NCI-H1105 treated with DMSO at 0.1 percent for 48 hours (cell line): Measurements from ENCODE around the gene MKNK1.
"Not testable (repeated sequence)": the region's sequence is repeated elsewhere in the genome, so short reads cannot be mapped to it uniquely, and the experiment has no call there.

Experiments
- DNase-seq: peaks from one replicate; lab custom pipeline; 2025; lab: John Stamatoyannopoulos, UW

The MKNK1 gene

DNA sequence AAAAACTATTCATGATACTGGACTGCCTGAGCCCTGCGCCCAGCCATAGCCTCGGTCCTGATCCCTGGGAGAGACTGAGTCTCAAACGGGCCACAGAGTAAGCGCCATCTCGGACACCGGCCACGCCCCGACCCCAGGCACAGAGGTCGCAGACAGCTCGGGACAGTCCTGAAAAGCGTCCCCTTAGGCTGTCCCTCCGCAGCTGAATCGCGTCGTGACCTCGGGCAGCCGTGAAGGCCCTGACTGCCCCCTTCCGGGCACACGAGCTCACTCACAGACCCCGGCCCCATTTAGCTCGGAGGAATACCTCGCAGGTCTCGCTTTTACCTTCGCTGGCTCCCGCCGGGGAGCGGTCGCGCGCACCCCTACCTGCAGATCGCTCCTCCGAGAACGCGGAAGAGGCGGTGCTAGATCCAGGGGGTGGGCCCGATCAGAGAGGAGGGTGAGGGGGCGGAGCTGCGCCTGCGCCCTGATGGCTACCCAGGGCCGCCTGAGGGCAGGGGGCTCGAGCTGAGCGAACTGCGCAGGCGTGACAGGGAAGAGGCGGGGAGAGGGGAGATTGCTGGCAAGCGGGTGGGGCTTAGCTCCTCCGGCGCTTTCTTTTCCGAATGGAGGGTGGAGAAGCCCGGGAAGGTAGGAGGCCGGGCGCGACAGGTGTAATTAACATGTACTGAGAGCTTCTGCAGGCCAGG, at the start of gene MKNK1:
TSS of gene MKNK1 (minus strand) at position 411 of the 692 bp plus-strand sequence. CDS start 20,941 bp downstream, outside the sequence.
- no peak for DNase-seq

DNA sequence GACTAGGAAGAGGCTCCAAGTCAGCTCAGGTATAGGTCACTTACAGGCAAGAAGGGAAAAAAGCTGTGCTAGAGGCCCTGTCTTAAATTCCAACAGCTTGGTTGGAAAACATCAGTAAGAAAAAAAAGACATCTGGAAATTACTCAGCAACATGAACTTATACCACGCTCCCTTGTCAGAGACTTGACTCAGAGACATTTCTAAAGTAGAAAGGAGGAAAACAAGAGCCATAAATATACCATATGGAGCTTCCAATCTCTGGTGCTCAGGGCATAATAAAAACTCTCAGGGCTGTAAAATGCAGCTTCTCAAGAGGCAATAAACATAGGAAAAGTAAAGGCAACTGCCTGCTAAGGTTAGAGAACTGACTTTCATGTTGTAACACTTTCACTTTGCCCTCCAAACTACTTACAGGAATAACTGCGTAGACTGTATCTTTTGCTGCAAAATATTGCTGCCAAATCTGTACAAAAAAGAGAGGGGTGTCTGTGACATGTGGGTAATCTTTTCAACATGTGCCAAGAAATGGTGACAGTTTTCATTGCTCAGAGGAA, 49.4 kb upstream of the MKNK1 start:
- no peak for DNase-seq

DNA sequence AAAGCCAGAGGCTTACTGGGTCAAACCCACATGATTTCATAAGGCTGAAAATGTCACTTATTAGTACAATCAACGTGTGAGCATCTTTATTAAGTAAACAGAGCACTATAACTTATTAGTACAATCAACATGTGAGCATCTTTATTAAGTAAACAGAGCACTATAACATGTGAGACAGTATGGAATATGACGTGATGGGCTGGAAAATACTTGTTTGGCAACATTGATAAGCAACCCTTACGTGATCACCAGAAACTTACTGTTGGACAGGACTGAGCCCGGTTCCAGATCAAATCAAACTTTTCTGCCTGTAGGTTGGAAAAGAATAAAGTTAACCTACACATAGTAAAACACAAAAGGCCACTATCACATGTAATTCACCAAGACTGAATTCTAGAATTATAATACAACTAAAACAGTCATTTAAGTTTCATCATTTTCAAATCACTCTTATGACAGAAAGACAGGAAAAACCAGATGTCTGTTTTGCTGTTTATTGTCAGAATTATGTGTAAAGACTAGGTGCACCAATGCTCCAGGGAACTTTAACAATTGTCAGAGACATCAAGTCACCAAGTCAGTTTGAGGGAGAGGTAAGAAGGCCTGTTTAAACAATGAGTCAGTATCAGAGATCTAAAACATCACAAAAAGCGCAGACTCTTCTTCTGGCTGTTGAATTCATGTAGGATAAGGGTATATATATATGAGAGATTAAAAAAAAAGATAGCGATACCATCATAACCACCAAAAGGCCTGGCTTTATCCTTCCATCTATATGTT, 48.4 kb upstream of the MKNK1 start:
- DNase-seq = no peak

DNA sequence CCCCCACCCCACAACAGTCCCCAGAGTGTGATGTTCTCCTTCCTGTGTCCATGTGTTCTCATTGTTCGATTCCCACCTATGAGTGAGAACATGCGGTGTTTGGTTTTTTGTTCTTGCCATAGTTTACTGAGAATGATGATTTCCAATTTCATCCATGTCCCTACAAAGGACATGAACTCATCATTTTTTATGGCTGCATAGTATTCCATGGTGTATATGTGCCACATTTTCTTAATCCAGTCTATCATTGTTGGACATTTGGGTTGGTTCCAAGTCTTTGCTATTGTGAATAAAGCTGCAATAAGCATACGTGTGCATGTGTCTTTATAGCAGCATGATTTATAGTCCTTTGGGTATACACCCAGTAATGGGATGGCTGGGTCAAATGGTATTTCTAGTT, 47.1 kb upstream of the MKNK1 start:
- not testable (repeated sequence) for DNase-seq

DNA sequence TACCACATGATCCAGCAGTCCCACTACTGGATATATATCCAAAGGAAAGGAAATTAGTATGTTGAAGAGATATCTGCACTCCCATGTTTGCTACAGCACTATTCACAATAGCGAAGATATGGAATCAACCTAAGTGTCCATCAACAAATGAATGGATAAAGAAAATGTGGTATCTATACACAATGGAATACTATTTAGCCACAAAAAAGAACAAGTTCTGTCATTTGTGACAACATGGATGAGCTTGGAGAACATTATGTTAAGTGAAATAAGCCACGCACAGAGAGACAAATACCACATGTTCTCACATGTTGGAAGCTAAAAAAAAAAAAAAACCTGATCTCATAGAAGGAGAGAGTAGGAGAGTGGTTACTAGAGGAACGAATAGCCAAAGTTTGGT, 46.4 kb upstream of the MKNK1 start:
- DNase-seq = no peak

DNA sequence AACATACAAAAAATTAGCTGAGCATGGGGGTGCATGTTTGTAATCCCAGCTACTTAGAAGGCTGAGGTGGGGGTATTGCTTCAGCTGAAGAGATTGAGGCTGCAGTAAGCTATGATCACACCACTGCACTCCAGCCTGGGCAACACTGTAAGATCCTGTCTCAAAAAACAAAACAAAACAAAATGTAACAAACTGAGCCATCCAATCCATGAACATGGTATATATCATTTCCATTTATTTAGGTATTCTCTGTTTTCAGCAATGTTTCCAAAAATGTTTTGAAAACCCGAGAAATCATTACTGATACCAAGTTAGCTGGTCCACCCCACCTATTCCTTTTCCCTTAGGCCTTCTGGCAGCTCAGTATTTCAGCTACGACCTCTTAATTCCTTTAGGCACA, 45.7 kb upstream of the MKNK1 start:
- no peak for DNase-seq

DNA sequence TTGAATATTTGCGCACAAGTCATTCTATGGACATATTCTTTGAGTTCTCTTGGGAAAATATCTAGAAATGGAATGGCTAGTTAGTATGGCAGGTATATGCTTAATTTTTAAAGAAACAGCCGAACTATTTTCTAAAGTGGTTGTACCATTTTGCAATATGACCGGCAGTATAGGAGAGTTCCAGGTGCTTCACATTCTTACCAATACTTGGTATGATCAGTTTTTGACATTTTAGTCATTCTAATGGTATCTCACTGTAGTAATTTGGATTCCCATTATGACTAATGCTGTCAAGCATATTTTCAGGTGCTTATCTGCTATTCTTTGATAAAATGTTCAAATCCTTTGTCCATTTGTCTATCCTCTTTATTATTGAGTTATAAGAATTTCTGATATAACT, 43.5 kb upstream of the MKNK1 start:
- no peak for DNase-seq

DNA sequence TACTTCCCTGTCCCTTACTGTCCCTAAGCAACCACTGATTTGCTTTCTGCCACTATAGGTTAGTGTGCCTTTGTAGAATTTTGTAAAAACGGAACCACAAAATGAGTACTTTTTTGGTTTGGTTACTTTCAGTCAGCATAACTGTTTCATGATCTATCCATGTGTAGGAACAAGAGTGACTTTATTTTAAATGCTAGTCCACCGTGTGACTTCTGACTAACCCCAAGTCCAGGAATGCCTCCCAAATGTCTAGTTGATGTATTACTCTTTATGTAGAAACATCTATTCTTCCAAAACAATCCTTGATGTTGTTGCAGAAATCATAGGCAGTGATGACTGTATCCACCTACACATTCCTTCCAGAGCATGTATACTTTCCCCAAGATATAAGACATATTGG, 42.8 kb upstream of the MKNK1 start:
- DNase-seq = no peak

DNA sequence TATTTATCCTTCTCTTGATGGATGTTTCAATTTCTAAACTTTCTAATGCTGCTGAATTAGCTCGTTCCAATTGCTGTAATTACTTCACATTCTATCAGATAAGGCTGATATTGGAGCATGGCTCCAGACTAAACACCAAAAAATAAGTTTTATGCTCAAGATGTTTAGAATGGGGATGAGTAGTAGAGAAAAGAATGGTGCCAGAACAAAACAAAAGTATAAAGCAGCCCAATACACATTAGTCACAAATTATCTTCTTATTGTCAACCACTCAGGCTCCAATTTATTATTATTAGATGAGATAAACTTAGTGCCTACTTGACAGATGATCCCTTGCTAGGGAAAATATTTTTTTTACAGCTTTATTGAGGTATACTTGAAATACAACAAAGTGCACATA, 42.3 kb upstream of the MKNK1 start:
- no peak for DNase-seq

DNA sequence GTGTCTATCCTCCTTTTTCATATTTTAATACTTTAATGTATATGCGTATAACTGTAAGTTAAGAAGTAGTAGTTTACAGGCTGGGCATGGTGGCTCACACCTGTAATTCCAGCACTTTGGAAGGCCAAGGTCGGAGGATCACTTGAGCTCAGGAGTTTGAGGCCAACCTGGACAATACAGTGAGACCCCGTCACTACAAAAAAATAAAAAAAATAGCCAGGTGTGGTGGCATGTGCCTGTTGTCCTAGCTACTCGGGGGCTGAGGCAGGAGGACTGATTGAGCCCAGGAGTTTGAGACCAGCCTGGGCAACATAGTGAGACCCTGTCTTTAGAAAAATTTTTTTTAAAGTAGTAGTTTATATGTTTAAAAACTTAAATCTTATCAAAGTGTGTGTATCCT, 41.7 kb upstream of the MKNK1 start:
- DNase-seq = no peak

DNA sequence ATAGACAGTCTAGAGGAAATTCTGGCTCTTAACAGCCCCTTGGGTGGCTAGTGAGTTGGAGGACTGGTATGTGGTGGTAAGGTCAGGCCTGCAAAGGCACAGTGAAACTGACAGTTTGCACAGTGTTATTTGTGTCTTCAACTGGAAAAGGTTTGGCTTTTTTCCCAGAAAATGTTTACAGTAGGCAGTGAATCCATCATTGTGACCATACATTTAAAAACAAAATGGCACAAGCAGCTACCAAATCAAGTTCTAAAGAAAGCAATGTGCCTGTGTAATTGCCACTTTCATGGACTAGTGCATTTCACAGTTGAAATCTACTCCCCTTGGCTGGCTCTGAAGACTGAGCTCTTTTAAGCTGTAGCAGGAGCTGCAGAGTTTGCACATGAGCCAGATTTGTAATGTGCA, 39.3 kb upstream of the MKNK1 start:
- peak; percentile 98 for DNase-seq

DNA sequence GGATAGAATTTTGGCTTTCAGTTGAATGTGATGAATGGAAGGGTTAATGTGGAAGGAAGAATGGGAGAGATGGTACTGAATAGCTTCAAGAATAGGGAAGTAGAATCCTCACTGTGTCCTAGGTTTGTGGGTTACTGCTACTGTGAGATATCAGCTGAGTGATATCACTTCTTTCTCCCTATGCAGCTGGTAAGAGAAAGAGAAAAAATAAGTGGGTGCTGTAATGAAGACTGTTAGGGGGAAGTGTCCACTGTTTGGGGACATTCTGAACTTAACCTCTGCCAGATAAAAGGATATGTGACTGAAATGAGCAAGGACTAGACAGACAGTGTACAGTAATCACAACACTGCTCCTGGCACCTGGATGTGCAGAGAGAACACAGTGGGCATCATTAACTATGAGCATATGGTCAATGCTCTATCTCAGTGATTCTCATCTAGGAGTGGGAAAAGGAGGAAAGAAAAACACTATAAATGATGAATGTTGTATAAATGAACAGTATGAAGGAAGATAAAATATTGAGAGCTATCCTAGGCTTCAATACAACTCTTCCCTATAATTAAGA, 38.1 kb upstream of the MKNK1 start:
- DNase-seq = no peak

DNA sequence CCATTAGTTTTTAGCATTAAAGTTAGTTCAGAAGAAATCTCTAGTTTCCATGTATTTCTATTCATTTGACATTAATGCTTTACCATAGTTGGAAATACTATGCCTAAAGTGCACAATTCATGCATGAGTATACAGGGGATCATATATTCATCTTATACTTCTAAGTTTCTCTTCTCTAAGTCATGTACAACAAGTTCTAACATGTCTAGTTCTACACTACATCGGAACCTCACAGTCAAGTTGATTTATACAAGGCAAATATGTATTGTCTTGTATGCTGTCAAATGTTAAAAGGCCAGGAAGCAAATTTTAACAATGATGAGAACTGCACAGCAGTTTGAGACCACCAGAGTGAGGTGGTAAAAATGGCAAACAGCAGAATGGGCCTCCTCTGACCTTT, 35.5 kb upstream of the MKNK1 start:
- no peak for DNase-seq

DNA sequence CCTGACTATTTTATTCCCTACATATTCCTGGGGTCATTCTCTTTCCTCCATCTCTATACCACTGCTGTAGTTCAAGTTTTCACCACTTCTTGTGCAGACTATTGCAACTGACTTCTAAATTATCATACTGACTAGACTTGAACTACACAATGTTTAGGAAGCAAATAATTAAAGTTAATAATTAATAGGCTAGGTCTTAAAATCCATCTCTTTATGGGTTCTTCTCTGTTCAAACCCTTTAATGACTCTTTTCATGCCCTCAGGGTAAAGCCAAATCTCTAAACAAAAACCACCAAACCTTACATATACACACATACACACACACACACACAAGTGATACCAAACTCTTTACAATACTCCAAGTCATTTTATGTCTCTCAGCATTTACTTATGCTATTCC, 34.9 kb upstream of the MKNK1 start:
- no peak for DNase-seq

DNA sequence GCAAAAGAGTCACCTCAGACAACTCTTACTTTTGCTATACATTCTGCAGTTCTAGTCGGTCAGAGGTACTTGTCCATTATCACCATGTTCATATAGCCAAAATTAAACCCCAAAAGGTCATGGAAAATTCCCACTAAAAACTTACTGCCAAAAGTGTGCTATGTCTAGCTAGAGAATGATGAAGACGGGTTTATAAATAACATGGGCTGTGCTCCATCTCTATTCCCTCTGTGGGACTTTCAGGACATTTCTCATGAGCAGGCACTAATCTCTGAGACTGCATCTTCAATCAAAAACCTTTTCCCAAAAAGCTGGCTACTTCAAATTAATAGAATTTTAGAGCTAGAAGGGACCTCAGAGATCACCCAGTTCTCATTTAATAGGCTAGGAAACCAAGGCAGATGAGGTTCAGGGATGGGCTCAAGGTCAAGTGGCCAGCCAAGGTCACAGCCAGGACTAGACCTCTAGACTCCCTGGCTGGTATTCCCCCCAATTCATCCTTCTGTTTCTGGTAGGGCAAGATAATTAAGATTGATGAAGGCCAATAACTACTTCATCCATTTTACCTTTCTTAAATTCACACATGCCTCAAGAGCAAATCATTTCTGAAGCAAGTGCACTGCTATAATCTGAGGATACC, 33.5 kb upstream of the MKNK1 start:
- DNase-seq = no peak

DNA sequence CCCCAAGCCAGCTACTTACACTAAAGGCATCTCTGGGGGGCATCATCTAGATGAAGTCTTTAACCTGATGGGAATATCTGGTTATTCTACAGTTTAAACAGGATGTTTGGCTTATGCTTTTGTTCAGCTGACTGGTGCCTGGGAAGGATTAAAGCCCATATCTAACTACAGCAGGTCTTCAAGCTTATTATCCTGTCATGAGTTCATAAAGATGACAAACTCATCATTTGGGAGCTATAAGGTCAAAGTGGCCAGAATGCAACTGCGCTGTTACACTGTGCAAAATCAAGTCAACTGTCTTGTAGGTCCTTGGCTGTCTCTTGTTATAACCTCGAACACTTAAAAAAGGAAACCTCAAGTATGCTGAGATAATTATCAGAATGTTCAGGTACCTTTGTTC, 31.1 kb upstream of the MKNK1 start:
- DNase-seq = no peak

DNA sequence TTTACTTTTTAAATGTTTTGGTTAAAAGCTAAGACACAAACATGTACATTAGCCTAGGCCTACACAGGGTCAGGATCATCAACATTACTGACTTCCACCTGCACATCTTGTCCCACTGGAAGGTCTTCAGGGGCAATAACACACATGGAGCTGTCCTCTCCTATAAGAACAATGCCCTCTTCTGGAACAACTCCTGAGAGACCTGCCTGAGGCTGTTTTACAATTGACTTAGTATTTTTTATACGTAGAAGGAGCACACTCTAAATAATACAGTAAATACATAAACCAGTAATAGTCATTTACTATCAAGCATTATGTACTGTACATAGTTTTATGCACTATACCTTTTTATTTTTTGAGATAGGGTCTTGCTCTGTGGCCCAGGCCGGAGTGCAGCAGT, 26.7 kb upstream of the MKNK1 start:
- no peak for DNase-seq

DNA sequence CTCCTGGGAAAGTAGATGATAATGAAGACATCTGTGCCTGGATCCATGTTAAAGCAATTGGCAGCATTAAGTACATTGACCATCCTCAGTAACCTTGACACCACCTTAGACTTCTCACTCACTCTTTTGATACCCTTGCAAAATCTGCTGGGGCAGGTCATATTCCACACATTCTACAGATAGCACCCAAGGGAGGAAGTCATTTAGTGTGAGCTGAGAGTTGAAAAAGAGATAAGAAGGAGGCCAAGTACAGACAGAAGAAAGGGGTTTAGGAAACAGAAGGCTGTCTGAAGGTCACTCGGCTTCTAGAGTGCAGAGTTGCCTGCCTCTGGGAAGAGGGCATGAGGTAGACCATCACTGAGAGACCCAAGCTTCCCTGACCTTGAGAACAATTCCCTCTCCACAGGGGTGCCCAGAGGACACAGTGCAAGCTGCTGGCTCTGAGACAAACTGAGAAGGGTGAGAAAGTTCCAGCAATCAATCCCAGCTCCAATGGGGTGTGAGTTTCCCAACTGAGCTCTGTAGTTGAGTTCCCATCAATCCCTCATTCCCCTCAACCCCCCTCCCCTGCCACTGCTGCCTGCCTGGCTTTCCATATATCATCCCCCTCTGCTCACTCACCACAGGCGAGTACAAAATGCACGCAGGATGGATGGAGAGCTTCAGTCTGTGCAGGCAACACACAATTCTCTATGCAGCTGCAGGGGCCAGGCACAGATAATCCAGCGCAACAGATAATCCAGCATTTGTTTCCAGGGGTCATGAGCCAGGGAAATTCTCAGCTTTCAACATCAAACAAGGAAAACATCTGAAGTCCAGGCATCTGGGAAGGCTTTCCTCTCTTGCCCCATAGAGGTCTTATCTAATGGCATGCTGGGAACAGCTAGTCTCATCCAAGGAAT, 19.9 kb upstream of the MKNK1 start:
- DNase-seq = no peak

DNA sequence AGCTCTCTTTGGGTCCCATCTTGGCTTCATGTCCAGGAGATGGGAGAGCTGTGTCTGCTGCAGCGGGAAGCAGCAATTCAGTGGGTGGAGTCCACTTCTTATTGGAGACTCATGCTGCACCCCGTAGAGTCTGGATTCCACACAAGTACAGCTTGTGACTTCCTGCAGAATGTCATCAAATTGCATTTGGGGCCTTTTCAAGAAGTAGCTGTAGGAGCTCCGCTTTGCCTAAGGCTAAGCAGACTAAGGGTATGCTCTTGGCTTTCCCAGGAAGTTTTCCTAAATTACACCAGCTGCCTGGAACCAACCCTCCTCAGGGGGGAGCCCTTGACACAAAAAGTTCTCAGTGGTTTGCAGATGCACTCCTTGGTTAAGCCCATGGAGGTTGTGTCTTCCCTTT, 18.3 kb upstream of the MKNK1 start:
- DNase-seq = peak; percentile 50

DNA sequence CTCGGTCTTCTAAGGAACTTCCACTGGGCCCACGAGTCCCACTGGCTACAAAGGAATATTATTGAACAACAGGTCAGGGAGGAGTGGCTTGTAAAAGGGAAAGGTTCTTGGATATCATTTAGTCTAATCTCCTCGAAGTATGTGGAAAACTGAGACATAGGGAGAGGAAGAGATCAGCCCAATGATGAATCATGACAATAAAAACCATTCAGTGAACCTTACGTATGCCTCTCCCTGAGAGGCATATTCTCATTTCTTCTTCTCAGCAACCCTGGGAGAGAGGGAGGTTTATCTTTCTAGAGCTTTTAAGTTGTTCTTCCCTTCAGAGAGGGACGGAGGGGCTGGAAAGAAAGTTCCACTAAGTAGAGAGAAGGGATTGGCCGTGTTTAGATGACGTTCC, 17.9 kb upstream of the MKNK1 start:
- DNase-seq = no peak

DNA sequence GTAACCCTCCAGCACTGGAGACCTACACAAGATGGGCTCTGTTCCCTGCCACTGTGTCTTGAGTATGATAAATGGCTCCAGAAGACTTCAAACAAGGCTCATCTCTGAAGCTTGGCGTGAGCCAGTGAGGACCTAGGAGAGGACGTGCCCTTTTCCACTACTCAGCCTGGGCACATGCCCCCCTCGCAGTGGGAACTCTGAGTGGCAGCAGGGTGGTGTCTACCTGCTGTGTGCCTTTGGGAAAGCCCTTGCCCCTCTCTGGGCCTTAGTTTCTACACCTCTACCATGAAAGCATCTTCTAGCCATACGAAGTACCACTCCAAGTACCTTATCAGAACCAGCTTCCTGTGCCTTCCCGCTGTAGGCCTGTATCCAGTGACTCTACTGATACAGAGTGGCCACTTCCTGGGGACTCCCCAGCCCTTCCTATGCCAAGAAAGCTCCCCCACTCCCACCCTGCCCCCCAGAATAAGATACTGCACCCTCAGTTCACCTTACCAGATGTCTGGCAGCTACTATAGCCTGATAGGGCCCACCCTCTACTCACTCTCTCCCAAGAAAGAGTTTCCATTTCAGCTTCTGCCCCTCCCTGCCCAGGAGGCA, 15.7 kb upstream of the MKNK1 start:
- DNase-seq = no peak
